Activated CD8-positive, alpha-beta memory T cell treated with anti-CD3 and anti-CD28 coated beads, Interleukin-2, amount 50 U/mL, for 4 hours (primary cell): ENCODE data around the gene KIRREL3.

Experiments
- DNase-seq: peaks from one replicate; pipeline ENCODE4 v3.0.0-alpha.2; 2020

KIRREL3 gene

DNA sequence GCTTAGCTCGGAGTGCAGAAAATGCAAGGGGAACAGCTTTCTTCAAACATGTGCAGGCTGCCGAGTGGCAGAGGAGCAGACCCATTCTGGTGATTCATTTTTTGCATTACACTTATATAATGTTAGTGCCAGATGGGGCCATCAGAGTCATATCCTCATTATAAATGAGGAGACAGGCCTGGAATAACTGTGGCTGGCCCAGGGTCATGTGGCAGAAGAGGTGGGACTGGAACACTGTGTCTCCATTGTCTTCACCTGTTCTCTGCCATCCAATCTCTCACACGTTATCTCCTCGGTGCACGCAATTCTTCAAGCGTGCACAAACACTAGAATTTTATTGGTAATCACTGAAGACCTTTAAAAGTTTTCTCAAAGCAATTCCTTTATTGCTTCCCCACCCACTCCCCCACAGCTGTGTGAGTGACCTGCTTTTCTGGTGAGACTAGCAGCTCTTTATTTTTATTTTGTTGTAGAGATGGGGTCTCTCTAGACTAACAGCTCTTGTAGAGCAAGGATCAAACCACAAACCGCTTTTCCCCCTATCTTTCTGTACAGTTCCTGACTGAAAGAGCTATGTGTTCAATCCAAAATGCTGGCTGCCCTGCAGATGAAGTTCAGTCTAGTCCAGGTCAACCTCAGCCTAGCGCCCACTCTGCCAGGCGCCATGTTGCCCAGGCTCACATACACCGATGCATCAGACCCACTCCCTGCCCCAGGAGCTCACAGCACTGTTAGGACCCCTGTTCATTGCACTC lies 569.8 kb downstream of the KIRREL3 start:
- no peak for DNase-seq

DNA sequence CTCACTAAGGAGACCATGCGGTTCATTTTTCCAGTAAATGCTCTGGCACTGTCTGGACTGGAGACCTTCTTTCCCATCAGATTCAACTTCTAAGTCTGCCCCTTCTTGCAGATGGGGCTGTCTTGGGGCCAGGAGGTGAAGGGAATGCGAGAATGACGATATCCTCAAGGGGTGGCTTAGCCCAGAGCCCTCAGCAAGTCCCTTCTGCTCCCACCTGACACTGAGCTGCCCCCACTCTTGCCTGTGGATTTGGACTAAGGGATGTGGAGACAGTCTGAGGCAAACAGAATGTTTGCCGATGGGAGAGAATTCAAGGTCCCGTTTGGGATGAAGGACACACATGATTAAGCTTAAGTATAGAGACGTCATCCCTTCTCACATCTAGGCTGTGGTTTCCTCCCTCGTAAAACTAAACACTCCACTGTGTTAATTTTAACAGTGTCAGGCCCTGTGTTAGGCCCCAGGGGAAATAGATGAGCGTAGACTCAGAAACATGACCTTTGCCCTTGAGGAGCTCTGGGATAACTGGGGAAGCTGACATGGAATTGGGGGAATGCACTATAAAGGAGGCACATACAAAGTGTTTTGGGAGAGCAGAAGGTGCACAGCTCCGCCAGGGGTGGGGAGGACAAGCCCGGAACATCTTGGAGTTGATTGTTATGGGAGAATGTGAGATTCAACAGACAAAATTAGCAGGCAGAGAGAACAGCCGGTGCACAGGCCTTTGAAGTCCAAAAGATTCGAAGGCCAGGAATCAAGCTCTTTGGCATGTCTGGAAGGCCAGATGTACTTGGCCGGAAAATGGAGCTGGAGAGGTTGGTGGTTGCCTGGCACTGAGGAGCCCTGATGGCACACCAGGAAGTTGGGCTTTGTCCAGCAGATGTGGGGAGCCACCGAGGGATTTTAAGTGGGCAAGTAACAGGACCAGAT lies 573.5 kb downstream of the KIRREL3 start:
- DNase-seq: no peak

DNA sequence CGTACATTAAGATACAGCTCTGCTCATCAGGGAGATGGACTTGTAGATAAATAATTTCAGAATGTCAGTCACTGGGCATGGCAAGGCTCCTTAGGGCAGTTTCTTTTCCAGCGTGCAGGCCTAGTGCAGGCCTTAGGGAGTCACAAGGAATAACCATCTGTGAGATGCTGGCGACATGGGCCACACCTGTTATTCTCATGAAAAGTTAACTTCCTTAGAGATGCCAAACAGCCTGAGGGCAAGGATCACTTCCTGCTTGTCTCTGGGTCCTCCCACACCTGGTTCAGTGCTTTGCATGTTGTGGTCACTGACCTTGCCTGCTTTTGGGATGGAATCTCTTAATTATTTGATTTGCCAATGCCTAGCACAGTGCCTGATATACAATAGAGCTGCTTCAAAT lies 574.5 kb downstream of the KIRREL3 start:
- DNase-seq: no peak

DNA sequence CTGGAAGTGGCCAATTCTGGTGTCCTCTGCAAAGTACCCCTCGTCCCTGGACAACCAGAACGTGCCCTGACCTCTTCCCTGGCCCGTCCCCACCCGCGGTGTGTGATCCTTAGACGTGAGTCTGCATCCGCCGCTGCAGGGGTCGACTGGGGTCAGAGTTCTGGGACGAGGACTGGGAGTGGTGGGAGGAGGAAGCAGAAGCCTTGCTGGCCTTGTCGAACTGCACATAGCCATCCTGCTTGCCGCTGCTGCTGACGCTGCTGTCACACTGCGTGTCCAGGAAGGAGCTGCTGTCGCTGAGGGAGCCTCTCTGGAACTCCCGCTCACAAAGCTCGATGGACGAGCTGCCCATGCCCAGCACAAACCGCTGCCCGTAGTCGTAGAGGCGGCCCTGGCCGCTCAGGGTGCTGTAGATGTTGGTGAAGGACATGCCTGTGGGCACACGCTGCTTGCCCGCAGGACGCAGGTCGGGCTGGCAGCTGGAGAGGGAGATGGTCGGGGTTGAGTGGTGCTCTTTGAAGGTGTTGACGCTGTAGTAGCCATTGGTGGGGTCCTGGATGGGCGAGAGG lies 576.0 kb downstream of the KIRREL3 start:
- DNase-seq: no peak

DNA sequence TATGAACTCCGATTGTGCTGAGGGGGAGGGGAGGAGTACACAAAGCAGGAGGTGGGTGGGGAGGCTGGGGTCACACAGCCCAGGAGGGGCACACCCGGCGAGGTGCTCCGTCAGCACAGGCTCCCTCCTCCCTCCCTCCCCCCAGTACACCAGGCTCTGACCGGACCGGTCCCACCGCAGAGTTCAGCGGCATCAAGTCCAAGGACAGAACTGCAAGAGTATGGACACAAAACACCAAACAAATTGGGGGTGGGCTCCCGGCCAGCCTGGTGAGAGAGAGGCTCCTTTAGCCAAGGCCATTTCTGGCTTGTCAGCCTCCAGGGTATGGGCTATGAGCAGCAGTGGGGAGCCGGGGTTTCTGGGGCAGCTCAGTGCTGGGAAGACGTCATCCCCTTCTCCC lies 576.8 kb downstream of the KIRREL3 start:
- no peak for DNase-seq

DNA sequence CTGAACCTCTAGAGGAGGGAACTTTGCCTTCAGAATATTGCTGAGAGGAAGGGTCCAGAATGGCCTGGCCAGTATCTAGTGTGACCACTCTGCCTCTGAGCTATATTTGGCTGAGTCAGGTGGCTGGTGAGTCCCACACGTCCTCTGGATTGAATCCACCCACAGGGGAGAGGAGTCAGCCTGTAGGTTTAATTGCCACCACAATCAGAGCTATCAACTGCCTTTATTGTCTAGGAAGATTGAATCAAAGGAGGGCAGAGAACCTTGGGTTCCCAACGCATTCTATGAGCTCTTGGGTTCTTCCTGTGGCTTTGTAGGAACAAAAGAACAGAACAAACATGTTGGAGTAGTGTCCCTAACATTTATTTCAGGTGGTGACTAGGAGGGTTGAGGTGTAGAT lies 577.4 kb downstream of the KIRREL3 start:
- no peak for DNase-seq

DNA sequence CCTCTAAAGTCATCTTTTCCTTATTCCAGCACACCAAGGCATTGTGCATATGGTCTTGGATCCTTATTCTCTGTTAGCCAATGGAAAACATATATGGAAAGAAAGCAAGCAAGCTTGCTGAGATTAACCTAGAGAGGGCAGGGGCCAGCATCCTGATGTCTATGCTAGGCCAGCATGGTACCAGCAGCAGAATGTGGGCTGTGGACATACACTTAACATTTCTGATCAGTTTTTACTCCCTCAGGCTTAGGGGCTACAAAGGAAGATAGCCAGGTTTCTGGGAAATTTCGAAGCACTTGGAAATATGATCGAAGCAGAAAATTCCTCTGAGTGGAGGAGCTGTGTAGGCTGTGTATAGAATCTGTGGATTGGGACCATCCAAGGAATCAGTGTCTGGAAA lies 578.1 kb downstream of the KIRREL3 start:
- DNase-seq: no peak

DNA sequence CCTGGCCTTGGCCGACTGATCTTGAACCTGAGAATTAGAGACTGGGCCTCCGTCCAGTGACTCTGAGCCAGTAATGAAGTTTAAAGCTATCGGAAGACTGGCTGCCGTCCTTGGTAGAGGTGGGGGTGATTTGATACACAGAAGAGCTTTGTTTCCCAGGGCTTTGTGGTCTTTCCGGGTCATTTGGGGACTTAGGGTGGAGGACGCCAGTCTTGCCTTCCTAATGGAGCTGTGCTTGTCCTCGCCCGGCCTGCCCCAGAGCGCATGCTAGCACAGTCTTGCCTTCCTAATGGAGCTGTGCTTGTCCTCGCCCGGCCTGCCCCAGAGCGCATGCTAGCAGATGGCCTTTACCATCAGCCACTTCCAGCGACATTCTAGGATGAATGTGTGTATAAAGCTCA lies 579.3 kb downstream of the KIRREL3 start:
- DNase-seq: no peak

DNA sequence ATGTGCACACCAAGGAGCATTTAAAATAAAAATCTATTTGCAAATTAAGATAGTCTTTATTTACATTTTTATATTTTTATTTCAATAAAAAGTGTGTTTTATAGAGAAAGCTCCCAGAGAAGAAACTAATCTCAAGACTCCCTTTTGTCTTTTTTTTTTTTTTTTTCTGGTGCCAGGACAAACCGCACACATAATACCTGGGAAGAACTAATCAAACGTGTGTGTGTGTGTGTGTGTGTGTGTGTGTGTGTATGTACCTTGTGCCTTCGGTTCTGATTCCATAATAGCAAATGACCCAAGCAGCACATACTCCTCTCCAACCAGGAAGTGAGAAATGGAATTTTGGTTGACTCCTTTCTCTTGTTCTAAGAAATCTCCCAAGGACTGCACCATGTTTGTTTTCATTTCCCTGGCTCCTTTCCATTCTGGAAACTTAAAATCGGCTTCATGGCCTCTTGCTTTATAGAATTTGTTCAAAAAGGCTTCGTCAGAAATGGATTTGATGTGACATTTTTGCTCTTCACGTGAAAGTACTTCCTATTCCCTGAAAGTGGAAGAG lies 579.8 kb downstream of the KIRREL3 start:
- DNase-seq: no peak

DNA sequence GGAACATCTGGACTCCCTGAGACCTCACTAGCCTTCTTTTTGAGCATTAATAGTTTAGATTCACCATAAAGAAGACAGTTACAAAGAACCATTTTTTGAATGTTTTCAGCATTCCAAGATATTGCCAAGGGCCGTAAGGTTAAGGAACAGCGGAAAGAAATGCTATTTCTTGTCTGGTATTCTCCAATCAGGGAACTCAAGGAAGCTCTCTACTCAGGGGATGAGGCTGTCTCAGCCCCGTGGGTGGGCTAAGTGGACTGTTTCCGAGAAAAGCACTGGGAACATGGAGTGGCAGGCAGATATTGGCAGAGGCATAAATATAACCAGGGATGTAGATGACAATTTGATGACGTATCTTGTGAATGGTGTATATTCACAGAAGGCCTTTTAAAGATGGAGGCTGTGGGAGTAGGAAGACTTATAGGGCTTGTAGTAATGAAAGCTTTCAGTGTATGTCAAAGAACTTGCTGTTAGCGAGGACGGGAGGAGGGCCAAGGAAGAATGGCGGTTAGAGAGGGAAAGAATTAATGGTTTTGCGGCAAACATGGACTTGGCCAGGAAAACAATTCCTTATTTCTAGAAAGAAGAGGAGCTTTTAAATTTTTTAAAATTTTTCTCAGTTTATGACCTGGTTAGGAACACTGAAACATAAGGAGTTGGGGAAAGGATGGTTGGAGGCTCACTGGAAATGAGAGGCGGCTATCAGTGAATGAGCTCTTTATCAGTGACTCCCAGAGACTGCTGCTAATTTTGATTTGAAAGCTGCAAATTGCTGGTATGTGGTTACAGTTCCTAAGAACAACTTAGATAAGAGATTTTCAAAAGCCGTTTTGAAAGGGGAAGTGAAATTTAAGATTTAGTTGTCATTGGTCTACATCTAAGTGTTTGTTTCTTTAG lies 580.5 kb downstream of the KIRREL3 start:
- no peak for DNase-seq

DNA sequence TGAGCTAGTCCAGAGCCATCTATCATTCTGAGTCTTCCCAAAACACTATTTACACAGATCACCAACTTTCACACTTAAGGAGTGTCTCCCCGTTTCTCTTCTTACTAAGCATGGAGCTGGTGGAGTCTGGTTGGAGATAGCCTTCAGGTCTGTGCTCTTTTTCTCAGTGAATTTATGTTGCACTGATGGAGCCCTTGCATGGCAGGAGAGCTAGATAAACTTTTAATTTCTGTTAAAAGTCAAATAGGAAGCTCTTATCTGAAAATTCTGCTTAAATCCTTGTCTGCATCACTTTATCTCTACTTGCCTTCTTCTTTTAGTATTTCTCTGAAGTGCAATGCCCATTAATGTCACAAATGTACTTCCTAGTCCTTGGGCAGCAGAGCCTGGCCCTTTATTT lies 581.7 kb downstream of the KIRREL3 start:
- DNase-seq: no peak

DNA sequence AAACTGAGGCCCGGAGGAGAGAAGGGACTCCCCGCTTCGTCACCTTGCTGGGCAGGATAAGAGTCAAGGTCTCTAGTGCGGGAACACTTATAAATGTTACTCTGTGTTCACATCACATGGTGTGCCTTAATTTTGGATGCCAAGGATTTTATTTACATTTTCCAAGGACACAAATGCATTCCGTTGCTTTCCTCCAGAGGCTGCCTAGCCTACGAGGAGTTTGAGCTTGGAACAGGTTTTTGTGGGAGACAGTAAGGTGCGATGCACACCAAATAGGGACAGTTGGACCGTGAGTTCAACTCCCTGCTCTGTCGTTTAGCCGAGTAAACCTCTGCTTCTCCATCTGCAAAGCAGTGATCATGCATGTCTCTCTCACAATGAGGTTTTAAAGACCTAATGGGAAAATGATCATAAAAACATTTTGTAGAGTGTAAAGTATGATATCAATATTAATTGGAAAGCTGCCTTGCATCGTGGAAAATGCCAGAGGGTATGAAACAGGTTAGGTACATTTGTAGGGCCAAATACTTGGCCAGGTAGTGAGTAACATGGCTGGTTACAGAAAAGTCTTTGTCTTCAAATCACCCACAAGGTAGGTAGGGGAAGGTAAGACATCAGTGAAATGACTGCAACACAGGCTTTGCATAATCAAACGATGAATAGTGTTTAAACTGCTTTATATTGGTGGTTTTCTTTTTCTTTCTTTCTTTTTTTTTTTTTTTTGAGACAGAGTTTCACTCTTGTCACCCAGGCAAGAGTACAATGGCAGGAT lies 583.3 kb downstream of the KIRREL3 start:
- DNase-seq: no peak

DNA sequence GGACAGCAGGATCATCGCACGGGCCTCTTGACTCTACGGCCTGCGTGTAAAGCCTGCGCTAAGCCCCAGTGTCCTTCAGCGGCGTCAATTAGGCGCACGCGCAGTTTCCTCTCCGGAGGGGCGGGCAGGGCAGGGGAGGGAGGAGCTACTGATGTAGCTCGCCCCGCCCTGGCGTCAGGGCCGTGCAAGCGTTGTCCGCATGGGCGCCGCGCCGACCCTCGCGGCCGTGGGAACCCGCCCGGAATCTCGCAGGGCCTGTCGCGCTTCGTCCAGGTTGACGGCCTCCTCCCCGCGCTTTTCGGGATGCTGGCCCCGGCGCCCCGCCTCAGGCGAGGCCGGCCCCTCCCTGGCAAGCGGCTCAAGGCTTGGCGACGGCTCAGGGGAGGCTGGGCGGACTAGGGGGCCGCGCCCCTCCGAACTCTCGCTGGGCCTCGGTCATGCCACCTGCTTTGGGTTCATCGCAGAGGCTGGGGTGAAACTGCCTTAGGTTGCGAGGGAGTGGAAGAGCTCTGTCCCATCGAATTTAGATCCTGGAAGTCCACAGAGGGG lies 584.0 kb downstream of the KIRREL3 start:
- peak; percentile 69 for DNase-seq

DNA sequence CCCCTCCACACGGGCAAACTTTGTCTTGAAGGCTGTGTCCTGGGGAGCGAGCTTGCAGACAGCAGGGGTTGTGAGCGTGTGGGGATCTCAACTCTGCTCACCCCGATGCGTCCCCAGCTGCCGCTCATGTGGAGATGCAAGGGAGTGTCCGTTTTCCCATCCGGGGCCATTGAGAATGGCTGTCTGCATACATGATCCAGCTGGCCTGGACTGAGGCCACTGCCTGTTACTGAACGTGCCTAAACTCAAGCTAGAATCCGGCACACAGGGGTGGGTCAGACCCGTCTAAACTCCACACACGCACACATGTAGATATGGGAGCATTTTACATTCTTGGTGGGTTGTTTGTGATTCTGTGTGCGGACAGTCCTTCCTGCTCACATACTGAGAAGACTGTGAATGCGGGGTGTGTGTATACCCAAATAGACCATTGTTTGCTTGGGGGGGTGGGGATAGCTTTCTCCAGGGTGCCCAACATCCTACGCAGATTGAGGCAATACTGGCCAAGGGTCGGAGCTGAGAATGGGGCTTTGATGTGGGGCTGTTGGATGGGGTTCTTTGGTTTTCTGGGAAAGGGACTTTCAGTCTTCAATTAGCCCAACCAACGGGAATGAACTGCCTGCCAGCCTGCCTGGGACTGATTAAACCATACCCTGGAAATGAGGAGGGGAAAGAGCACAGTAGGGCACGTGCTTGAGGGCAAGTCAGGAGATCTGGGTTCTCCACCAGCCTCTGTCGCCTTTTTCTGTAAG lies 584.7 kb downstream of the KIRREL3 start:
- no peak for DNase-seq

DNA sequence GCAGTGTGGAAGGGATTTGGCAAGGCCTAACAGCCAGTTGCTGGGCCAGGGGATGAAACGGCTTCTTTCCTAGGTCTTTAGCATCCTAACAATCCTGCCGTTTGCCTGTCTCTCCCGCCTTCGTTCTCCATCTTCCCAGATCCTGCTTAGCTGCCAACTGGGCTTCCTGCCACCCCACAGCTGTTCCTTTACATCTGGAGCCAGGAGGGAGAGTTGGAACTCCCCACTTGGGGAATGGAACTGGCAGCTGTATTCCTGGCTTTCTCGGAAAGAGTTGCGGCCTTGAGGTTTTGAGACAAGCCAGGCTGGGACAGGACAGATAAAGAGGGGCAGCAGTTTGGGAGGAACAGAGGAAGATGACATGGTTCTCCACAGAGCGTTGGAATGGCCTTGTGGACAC lies 585.4 kb downstream of the KIRREL3 start:
- DNase-seq: no peak

DNA sequence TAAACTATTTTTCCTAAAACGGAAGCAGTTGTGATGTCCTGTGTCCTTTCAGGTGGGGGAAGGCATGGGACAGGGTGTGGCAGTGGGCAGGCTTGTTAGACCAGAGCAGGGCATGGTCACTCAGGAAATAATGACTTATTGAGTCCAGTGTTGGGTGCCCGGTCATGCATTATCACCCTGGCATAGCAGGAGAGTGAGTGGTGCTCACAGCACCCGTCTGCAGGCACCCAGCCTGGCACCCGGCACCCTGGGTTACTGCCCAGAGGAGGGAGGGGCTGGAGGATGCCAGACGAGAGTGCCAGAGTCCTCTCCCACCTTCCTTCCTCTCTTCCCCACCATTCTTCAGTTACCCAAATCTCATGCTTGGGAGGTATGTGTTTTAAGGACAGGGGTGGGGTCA lies 586.0 kb downstream of the KIRREL3 start:
- DNase-seq: no peak

DNA sequence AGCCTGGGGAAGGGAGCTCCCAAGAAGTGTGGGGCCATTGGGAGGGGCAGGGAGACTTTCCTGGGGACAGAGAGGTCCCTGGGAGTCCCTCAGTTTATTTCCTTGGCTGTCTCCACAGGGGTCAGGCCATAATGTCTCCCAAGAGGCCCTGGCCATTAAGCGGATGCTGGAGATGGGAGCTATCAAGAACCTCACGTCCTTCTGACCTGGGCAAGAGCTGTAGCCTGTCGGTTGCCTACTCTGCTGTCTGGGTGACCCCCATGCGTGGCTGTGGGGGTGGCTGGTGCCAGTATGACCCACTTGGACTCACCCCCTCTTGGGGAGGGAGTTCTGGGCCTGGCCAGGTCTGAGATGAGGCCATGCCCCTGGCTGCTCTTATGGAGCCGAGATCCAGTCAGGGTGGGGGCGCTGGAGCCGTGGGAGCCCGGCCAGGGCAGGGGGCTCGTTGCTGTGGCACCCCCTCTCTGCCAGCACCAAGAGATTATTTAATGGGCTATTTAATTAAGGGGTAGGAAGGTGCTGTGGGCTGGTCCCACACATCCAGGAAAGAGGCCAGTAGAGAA lies 586.6 kb downstream of the KIRREL3 start:
- no peak for DNase-seq

DNA sequence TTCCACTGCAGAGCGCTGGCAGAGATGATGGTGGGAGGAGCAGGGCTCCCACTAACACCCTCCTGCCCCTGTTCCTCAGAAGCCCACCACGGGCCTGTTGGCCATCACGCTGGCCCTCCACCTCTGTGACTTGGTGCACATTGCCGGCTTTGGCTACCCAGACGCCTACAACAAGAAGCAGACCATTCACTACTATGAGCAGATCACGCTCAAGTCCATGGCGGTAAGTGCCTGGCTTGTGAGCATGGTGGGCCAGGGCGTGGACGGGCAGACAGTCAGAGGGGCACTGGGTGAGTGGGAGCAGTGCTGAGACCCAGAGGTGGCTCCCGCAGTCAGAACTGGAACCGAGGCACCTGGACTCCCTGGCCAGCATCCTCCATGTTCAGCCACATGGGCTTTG lies 587.1 kb downstream of the KIRREL3 start:
- no peak for DNase-seq

DNA sequence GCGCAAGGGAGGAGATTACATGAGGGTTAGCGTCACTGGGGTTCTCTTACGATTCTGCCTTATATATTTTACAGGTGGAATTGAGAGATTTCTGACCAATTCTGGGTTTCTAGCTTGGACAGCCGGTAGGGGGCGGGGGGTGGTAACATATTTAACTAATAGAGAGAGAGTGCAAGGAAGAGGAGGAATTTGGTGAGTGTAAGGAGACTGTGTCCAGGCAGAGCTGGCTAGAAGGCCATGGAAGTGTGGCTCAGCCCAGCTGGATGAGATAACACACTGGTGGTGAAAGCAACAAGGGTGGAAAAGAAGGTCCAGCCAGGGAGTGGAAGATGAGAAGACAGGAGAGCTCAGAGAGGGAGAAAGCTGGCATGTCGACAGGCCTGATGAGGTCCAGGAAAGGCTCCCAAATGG lies 588.6 kb downstream of the KIRREL3 start:
- no peak for DNase-seq

DNA sequence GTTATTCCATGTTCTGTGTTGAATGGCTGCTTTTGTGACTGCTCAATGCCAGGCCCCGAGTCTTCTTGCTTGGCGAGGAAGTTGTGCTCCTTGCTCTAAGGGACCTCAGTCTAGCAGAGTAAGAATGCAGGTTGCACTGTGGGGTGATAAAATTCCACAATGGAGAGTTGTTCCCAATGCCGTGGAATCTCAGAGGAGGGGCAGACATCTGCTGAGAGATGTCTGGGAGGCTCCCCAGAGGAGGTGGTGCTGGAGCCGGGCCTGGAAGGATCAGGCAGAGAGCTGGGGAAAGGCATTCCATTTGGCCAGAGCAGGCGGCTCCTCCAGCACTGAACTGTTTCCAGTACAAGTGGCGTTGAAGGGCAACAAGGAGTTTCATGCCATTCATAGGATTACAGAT lies 589.9 kb downstream of the KIRREL3 start:
- DNase-seq: no peak
